Testis (tissue), 3 donors: ENCODE data around the gene EHBP1. TPM values are rescaled to one million over a fixed set of nuclear protein-coding genes. Genes with fewer than 3 reads are reported as not detected.

Experiments used
- DNase-seq: peaks from one replicate; pipeline ENCODE4 v3.0.0-alpha.2; 2019
- H3K27ac ChIP-seq, 2 donors: fragments of 200-600 bp; sonication (generic); one replicate each; pipeline ENCODE4 v1.5.1; 2019
- H3K27me3 ChIP-seq: fragments of 200-600 bp; sonication (generic); one replicate; pipeline ENCODE4 v1.5.1; 2019
- H3K36me3 ChIP-seq: fragments of 200-600 bp; sonication (generic); one replicate; pipeline ENCODE4 v1.5.1; 2017; ENCODE audit warnings: low read depth; ENCODE audit errors: missing control alignments
- H3K4me1 ChIP-seq: fragments of 200-600 bp; sonication (generic); one replicate; pipeline ENCODE4 v1.5.1; 2019
- H3K4me3 ChIP-seq, 2 donors: fragments of 200-600 bp; sonication (generic); one replicate each; pipeline ENCODE4 v1.5.1; 2017 to 2019
- H3K9me3 ChIP-seq: fragments of 200-600 bp; sonication (generic); one replicate; pipeline ENCODE4 v1.5.1; 2017
- POLR2A ChIP-seq: fragments of 450-650 bp; IDR thresholded peaks from one replicate; pipeline ENCODE4 v1.6.1; 2017; ENCODE audit warnings: antibody characterized with exemption, mild to moderate bottlenecking, moderate library complexity
- WGBS, 2 donors: methylation state at CpG; one replicate each; pipeline ENCODE4 v1.1.5; 2018; 5-methylcytosine and 5-hydroxymethylcytosine counted together
- intact Hi-C: fragments of 100-400 bp; cut with DNase I; formaldehyde crosslinking; loops from one replicate; pipeline ENCODE4 v1.15.1; 2023; ENCODE audit warnings: low total_unique reads
- polyA plus RNA-seq: library from polyadenylated mRNA; stranded (reverse); fragments of 350-450 nt; fragmentation: Illumina TruSeq; extraction: RNeasy Lipid Tissue Mini Kit (QIAGEN cat#74804); gene quantifications from one replicate; pipeline ENCODE4 v1.2.3, GENCODE V29; 2014; ENCODE audit warnings: low read depth, low replicate concordance; ENCODE audit not compliant: insufficient read depth
- total RNA-seq, 2 donors: library from RNA; depleted of rRNA; stranded (reverse); fragments of >200 nt; gene quantifications; one replicate each; pipeline ENCODE4 v1.2.3, GENCODE V29; 2016
- TF ChIP-seq, protein P1 (sequence below), 3 experiments: fragments of 450-650 bp in 2 of 3; fragments of 200-600 bp in 1 of 3; sonication (generic) in 1 of 3; IDR thresholded peaks; one replicate each; pipeline ENCODE4 v1.5.1; 2016 to 2019; ENCODE audit warnings: antibody characterized with exemption in 3 of 3, mild to moderate bottlenecking in 2 of 3, moderate library complexity in 1 of 3

Gene EHBP1
- total and polyA plus RNA-seq, 3 donors from 2014 or later = 69.3 to 99.5 (median 86.8) TPM

DNA sequence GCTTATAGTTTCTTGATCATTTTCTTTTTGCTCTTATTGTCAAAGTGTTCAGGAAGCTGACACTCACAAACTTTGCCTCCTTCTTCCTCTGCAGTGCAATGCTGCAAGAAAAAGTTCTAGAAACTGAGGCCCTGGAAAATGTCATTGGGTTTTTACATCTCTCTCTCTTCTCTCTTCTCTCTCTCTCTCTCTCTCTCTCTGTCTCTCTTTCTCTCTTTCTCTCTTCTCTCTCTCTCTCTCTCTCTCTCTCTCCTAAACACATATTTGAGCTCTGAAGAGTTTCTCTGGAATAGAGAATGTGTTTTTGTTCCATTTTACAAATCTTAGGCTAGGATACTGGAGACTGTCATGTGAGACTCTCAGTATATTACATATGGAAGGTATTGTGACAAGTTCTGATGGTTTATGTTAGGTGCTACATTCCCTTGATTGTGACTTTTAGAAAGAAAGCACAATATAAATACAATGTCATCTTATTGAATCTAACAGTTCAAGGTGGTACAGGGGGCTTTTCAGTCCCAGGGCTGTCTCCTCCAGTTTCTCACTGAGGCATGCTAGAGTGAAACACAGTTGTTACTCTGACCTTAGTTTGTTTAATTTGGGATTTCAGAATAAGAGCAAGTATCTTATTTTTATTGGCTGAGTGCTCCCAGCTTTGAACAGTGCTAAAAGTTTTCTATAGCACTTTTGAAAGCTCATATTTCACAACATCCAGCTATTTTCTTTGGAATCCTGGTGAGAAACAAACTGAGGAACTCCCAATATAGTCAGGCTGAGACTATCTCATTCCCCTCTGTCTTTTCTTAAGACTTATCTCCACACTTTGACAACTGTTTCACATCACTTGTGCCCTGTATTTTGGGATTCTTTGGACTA is 41.4 kb upstream of the EHBP1 start:
- Histone ChIP-seq H3K27me3 (no peaks in the 10 kb centered on the region), H3K9me3 (no peaks in the 10 kb centered on the region), H3K36me3 (no peaks in the 10 kb centered on the region), H3K4me1 (peaks cover 13% of the 10 kb centered on the region), H3K27ac (peak overlapping the region; percentile 19 to 47), H3K4me3 (no peak overlapping the region)
- no peak for DNase-seq
- intact Hi-C loops = no loop called here
- TF ChIP-seq, protein P1, sequence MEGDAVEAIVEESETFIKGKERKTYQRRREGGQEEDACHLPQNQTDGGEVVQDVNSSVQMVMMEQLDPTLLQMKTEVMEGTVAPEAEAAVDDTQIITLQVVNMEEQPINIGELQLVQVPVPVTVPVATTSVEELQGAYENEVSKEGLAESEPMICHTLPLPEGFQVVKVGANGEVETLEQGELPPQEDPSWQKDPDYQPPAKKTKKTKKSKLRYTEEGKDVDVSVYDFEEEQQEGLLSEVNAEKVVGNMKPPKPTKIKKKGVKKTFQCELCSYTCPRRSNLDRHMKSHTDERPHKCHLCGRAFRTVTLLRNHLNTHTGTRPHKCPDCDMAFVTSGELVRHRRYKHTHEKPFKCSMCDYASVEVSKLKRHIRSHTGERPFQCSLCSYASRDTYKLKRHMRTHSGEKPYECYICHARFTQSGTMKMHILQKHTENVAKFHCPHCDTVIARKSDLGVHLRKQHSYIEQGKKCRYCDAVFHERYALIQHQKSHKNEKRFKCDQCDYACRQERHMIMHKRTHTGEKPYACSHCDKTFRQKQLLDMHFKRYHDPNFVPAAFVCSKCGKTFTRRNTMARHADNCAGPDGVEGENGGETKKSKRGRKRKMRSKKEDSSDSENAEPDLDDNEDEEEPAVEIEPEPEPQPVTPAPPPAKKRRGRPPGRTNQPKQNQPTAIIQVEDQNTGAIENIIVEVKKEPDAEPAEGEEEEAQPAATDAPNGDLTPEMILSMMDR (IDR thresholded peaks at IDR 0.05) = peak in 2 of 3 experiments; percentile 23 to 28
- no peak for TF ChIP-seq POLR2A

DNA sequence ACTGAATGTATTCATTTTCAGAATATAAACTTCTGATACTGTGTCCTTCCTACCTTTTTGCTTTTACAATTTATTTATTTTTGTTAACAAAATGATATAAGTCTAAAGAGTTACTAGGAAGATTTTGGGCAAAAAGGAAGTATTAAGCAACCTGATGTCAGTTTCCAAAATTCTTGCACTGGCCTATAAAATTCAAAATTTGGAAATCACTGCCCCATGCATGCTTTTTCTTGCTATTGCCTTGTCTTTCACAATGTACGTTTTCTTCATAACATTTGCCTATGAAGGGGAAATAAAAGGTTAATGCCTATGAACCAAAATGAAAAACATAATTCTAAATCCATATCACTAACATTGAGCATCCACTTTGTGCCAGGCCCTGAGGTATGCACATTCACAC is 40.1 kb upstream of the EHBP1 start:
- H3K4me1 ChIP-seq = peaks cover 11% of the 10 kb centered on the region
- TF ChIP-seq POLR2A = no peak
- TF ChIP-seq, protein P1 (IDR thresholded peaks at IDR 0.05) = no peak
- intact Hi-C loops = no loop called here
- no peaks in the 10 kb centered on the region for H3K27me3 ChIP-seq
- no peak overlapping the region for H3K4me3 ChIP-seq
- DNase-seq = no peak
- no peaks in the 10 kb centered on the region for H3K9me3 ChIP-seq
- H3K27ac ChIP-seq = no peak overlapping the region
- no peaks in the 10 kb centered on the region for H3K36me3 ChIP-seq
- 59 to 85% methylated on average over 1 of the region's 1 CpG for WGBS, 2 donors

DNA sequence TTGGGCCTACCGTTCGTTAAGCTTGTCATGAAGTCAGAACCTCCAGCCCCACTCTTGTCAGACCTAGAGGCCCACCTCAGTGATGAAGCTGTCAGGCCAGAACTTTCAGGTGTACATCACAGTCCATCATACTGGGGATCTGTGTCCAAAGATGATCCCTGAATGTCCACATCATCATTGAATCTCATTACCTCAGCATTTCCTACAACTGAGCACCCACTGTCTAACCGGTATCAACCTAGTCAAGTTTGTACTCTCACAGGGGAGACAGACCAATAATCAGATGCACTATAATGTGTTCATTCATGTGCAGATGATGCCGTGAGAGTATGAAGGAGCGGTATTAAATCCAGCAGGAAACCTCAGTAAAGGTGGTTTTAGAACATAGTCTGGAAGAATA is 36.3 kb upstream of the EHBP1 start:
- DNase-seq = no peak
- H3K36me3 ChIP-seq = no peaks in the 10 kb centered on the region
- peaks cover 4% of the 10 kb centered on the region for H3K4me1 ChIP-seq
- TF ChIP-seq, protein P1 (IDR thresholded peaks at IDR 0.05) = no peak
- TF ChIP-seq POLR2A = no peak
- no peak overlapping the region for H3K4me3 ChIP-seq
- intact Hi-C loops = no loop called here
- WGBS, 2 donors = 77% methylated on average over 5 of the region's 5 CpGs
- H3K27me3 ChIP-seq = no peaks in the 10 kb centered on the region
- no peak overlapping the region for H3K27ac ChIP-seq
- H3K9me3 ChIP-seq = no peaks in the 10 kb centered on the region

DNA sequence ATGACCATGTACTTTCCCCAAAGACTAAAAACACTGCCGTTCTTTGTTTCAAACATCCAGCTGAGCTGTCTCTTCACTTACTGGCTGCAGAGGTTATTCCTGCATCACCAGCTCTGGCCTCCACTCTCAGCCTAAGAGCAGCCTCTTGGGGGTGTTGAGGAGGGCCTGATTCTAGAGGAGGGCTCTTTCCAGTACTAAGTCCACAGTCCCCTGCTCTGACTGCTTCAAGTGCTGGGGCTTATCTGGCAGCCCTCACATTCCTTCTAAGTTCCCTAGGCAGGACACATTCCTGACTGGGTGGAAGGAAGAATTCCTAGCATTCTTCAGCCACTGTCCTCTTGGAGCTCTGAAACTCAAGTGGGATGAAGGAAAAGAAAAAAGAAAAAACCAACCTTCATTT is 32.9 kb upstream of the EHBP1 start:
- intact Hi-C loops = no loop called here
- WGBS, 2 donors = 27 to 43% methylated on average over 1 of the region's 1 CpG
- H3K4me3 ChIP-seq = no peak overlapping the region

More for the DNA sequence above, 32.9 kb upstream of the EHBP1 start:
- DNase-seq = peak; percentile 19
- Histone ChIP-seq H3K27me3 (no peaks in the 10 kb centered on the region), H3K27ac (no peak overlapping the region), H3K36me3 (no peaks in the 10 kb centered on the region), H3K9me3 (no peaks in the 10 kb centered on the region), H3K4me1 (no peaks in the 10 kb centered on the region)
- TF ChIP-seq, protein P1 (IDR thresholded peaks at IDR 0.05) = no peak
- no peak for TF ChIP-seq POLR2A
